Measurements from ENCODE around the gene DPP4. TPM values are rescaled to one million over a fixed set of nuclear protein-coding genes. Genes with fewer than 3 reads are reported as not detected.

Gene DPP4
- total RNA-seq: 22.6 TPM

DNA sequence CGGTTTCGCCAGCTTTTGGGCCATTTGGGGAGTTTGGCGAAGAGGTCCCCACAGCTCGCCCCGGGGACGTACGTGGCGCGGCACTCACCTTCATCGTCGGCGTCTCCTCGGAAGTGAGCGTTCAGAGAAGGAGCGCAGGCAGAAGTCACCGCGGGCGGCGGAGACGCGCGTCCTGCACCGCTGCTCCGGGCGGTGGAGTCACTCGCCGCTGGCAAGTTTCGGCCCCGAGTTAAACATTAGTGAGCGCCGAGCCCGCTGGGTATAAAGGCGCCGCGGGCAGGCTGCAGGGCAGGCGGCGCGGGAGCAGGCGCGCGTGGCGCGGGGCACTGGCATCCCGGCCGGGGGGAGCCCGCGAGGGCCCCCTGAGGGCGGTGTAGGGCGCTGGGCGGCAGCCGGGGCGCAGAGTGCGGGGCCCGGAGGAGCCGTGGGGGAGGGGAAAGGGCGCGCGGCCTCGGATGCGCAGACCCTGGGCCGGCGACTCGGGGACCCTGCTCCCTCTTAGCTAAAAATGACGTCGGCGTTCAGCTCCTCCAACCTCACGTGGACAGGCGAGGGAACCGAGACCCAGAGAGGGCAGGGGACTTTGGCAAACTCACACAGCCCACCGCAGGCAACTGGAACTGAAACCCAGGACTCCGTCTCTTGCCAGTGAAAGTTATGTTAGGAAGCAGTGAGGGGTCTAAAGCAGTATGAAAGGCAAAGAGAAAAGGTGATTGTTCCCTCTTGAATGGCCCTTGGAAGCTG lies at the start of gene DPP4:
Gene DPP4 (minus strand): TSS at position 328 of the 744 bp plus-strand sequence. CDS start 234 bp downstream, at position 94.
- Histone ChIP-seq H3K4me1 (ENCODE audit: insufficient read depth, low read length) (peaks cover 13% of the 10 kb centered on the region), H3K27me3 (ENCODE audit: insufficient read depth, low read length) (peaks cover 27% of the 10 kb centered on the region), H3K4me3 (ENCODE audit: low read length) (peak within 1 kb of the TSS; percentile 48), H3K9me3 (ENCODE audit: low read depth, low read length) (peaks cover under 1% of the 10 kb centered on the region)

DNA sequence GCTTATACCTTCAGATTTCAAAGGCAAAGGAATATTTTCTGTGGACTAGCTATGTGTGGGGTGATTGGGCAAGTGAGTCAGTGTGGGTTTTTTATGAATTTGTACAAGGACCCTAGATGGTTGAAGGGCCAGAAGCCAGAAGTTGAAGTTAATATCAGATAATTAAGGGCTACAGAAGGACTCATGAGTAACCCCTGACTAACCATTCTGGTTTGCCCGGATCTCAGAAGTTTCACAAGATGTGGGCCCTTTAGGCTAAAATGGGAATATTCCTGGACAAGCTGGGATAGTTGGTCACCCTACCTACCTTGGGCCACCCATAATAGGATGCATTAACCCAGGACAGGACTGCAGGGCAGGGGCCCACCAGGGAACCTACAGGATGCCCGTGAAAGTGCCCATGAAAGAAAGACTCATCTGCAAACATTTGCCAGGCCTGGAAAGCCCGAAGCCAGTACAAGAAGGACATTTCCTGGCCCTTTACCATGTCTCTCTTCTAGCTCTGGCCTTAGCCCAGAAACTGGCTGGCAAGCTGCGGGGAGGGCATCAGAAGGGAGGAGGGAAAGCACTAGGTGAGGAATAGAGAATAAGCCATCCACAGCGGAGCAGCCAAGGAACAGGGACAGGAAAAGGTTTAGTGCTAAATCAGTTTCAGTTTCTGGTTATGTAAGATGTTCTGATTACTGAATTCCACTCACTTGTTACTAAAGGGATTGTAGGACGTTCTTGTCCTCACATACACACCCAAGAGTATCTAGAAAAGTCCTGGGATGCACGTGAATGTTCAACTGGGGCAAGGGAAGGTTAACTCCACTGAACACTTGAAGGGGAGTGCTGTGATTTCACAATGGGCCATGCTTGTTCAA lies 44.4 kb upstream of the DPP4 start:
- peaks cover 11% of the 10 kb centered on the region for H3K4me1 ChIP-seq (ENCODE audit: insufficient read depth, low read length)
- no peaks in the 10 kb centered on the region for H3K27me3 ChIP-seq (ENCODE audit: insufficient read depth, low read length)
- no peaks in the 10 kb centered on the region for H3K9me3 ChIP-seq (ENCODE audit: low read depth, low read length)
- H3K4me3 ChIP-seq (ENCODE audit: low read length): no peak overlapping the region

DNA sequence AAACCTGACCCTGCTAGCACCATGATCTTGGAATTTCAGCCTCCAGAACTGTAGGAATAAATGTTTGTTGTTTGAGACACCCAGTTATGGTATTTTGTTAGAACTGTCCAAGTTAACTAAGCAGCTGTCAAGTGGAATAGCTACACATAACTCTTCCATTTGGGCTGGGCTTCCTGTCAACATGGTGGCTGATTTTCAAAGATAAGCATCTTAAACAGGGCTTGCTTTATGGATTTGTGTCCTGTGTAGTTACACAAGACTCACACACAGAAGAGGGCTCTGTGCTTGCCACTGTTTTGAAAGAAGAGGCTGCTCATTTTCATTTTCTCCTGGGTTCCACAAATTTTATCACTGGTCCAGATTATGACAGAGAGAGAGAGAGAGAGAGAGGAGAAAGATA lies 42.3 kb upstream of the DPP4 start:
- Histone ChIP-seq H3K4me3 (ENCODE audit: low read length) (no peak overlapping the region), H3K4me1 (ENCODE audit: insufficient read depth, low read length) (peaks cover 23% of the 10 kb centered on the region), H3K9me3 (ENCODE audit: low read depth, low read length) (no peaks in the 10 kb centered on the region), H3K27me3 (ENCODE audit: insufficient read depth, low read length) (no peaks in the 10 kb centered on the region)

DNA sequence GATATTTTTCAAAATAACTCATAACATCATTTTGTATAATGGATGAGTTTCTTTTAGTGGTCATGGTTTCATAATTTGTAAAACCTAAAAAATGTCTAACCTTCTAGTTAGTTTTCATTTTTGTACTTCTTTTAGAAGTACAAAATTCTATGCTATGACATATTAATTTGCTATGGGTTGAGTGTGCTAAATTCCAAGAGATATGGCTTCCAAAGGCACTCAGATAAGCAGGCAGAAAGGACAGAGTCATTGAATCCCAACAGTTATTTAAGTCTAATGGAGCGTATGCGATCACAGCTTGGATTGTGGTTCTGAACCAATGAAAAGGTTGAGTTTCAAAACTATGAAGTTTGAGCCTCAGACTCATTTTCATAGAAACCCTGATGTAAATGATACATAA lies 41.1 kb upstream of the DPP4 start:
- H3K4me1 ChIP-seq (ENCODE audit: insufficient read depth, low read length): peaks cover 23% of the 10 kb centered on the region
- H3K27me3 ChIP-seq (ENCODE audit: insufficient read depth, low read length): no peaks in the 10 kb centered on the region
- no peak overlapping the region for H3K4me3 ChIP-seq (ENCODE audit: low read length)
- H3K9me3 ChIP-seq (ENCODE audit: low read depth, low read length): no peaks in the 10 kb centered on the region

DNA sequence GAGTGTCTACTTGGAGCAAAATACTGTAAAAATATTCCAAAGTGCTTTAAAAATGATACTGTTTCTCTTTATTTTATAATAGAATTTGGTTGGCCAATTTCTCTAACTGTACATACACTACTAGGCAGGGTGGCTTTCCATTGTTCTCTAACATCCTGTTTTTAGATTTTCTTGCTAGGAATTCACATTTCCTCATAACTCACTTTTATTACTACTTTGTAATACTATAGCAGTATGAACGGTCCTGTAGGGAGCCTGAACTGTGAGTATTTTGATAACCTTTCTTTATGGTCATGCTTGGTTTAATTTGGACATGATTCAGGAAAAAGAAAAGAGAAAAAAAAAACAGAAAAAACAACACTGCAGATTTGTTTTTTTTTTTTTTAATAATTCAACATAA lies 40.3 kb upstream of the DPP4 start:
- Histone ChIP-seq H3K4me1 (ENCODE audit: insufficient read depth, low read length) (peaks cover 23% of the 10 kb centered on the region), H3K27me3 (ENCODE audit: insufficient read depth, low read length) (no peaks in the 10 kb centered on the region), H3K4me3 (ENCODE audit: low read length) (no peak overlapping the region), H3K9me3 (ENCODE audit: low read depth, low read length) (no peaks in the 10 kb centered on the region)

DNA sequence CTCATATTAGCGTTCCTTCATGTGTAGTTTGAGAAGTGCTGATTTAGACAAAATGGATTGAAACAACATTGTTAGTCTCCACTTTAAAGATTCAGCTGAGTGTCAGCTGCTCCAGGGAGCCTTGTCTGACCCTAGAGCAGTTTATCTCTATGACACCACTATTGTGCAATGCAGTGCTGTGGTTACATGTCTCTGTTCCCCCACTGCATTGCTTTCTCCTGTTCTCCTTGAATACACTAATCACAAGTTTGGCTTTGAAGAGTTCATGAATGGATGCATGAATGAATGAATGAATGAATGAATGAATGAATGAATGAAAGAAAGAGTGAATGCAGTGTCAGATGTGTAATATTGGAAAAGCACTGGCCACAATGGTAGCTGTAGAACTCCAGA lies 39.8 kb upstream of the DPP4 start:
- H3K4me1 ChIP-seq (ENCODE audit: insufficient read depth, low read length): peaks cover 21% of the 10 kb centered on the region
- no peak overlapping the region for H3K4me3 ChIP-seq (ENCODE audit: low read length)
- H3K9me3 ChIP-seq (ENCODE audit: low read depth, low read length): no peaks in the 10 kb centered on the region
- H3K27me3 ChIP-seq (ENCODE audit: insufficient read depth, low read length): no peaks in the 10 kb centered on the region

DNA sequence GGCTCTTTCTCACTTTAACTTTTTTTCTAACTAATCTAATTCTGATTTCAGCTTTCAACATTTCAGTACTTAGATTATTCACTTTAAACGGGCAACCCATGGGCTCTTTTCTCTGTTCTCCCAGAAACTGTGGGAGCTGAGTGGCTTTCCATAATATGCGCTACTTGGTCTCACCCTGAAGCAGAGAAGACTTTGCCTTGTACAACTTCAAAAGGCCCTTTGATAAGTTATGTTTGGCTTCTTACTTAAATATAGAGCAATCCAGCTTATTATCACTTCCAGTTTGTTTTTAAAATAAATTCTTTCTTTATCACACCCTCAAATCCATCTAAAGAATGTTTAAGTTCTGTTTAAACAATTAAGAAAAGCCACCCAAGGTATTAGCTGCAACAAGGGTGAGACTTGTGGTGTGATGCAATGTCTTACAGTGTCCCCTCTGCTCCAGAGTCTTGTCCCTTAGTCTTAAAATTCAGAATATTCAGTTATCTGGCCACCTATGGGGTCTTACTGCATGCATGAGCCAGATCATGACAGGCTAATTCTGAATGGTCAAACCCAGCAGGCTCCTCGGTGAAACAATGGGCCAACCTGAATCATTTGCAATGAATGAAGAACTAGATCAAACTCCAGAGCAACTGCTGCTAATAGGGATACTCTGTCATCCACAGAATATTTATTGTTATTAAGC lies 39.2 kb upstream of the DPP4 start:
- Histone ChIP-seq H3K4me3 (ENCODE audit: low read length) (no peak overlapping the region), H3K27me3 (ENCODE audit: insufficient read depth, low read length) (no peaks in the 10 kb centered on the region), H3K9me3 (ENCODE audit: low read depth, low read length) (no peaks in the 10 kb centered on the region), H3K4me1 (ENCODE audit: insufficient read depth, low read length) (peaks cover 19% of the 10 kb centered on the region)

DNA sequence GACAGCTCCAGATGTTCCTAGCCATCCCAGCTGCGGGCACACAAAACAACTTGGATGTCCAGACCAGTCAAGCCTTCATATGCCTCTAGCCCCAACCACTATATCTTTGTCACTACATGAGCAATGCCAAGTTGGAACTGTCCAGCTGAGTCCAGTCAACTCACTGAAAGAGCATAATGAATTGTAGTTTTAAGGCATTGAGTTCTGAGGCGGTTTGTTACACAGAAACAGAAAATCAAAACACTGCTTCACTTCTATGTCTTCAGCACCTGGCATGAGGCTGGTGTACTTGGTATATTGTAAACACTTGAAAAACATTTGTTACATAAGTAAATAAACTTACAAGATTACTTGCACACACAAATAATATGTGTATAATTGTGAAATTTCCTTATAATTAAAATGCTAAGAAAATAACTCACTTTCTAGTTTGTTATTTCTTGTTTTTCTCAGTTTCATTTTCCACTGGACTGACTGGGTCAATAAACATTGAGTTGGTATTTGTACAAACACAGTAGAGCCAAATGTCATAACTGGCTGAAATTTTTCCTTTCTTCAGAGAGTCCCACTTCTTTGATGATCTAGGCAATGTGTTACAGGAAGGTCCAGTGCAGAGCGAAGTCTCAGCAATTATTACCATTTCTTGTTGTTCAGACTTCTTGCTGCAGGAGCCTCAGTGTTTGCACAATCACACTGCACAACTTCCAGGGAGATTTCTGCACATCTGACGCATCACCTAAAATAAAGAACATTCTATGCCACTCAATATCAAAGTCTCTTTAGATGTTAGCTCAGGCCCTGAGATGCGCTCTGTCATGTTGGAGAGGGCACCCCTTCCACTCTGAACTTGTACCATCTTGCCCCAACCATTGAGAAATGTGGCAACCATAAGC lies 38.2 kb upstream of the DPP4 start:
- Histone ChIP-seq H3K4me1 (ENCODE audit: insufficient read depth, low read length) (peaks cover 19% of the 10 kb centered on the region), H3K27me3 (ENCODE audit: insufficient read depth, low read length) (no peaks in the 10 kb centered on the region), H3K4me3 (ENCODE audit: low read length) (no peak overlapping the region), H3K9me3 (ENCODE audit: low read depth, low read length) (no peaks in the 10 kb centered on the region)

DNA sequence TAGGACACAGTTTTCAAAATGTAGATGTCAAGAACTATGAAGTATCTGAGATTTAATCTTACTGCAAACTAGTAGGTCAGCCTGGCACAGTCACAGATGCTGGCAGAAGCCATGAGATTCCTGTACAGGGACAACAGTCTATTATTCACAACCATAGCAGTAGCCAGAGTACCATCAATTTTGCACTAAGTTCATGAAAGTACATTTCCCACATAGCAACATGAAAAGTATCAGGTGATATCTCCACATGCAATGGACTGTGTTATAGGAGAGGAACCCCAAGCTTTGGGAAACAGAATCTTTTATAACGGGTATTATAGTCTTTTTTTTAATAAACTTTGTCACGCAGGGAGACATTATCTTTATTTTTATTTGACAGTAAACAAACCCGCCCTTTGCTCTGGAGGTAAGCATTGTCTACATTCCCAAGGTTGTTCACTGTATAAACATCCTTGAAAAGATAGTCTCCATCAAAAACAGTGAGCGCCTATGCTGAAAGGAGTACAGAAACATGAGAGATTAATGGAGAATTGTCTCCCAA lies 33.4 kb upstream of the DPP4 start:
- Histone ChIP-seq H3K9me3 (ENCODE audit: low read depth, low read length) (no peaks in the 10 kb centered on the region), H3K27me3 (ENCODE audit: insufficient read depth, low read length) (no peaks in the 10 kb centered on the region), H3K4me3 (ENCODE audit: low read length) (no peak overlapping the region), H3K4me1 (ENCODE audit: insufficient read depth, low read length) (peaks cover 3% of the 10 kb centered on the region)

DNA sequence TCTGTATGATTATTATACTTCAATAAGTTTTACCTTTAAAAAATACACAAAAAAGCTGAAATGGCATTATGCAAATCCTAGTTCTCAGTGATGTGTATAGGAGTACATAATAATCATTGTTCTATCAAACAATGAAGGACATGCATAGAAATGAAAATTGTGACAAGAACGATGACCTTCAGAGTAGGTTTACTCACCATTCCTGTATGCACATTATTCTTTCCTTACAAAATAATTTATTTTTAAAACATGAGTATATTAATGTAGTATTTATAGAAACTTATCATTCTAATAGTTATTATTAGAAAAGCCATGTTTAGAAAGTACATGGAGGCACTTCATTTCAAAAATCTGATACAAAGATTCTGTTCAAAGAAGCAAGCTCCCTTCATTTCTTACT lies 32.7 kb upstream of the DPP4 start:
- no peaks in the 10 kb centered on the region for H3K9me3 ChIP-seq (ENCODE audit: low read depth, low read length)
- H3K27me3 ChIP-seq (ENCODE audit: insufficient read depth, low read length): no peaks in the 10 kb centered on the region
- H3K4me1 ChIP-seq (ENCODE audit: insufficient read depth, low read length): no peaks in the 10 kb centered on the region
- H3K4me3 ChIP-seq (ENCODE audit: low read length): no peak overlapping the region

DNA sequence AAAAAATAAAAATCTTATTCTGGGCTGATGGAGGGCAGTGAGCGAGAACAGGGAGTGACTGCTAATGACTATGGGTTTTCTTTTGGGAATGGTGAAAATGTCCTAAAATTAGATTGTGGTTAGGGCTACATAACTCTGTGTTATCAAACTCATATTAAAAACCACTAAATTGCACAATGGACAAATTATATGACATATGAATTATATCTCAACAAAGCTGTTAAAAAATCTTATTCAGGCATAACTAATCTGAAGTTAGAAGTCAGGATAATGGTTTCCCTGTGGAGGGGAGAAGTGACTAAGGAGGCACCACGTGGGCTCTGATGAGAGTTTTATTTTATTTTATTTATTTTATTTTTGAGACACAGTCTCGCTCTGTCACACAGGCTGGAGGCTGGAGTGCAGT lies 32.1 kb upstream of the DPP4 start:
- H3K27me3 ChIP-seq (ENCODE audit: insufficient read depth, low read length): no peaks in the 10 kb centered on the region
- H3K9me3 ChIP-seq (ENCODE audit: low read depth, low read length): no peaks in the 10 kb centered on the region
- no peaks in the 10 kb centered on the region for H3K4me1 ChIP-seq (ENCODE audit: insufficient read depth, low read length)
- H3K4me3 ChIP-seq (ENCODE audit: low read length): no peak overlapping the region

DNA sequence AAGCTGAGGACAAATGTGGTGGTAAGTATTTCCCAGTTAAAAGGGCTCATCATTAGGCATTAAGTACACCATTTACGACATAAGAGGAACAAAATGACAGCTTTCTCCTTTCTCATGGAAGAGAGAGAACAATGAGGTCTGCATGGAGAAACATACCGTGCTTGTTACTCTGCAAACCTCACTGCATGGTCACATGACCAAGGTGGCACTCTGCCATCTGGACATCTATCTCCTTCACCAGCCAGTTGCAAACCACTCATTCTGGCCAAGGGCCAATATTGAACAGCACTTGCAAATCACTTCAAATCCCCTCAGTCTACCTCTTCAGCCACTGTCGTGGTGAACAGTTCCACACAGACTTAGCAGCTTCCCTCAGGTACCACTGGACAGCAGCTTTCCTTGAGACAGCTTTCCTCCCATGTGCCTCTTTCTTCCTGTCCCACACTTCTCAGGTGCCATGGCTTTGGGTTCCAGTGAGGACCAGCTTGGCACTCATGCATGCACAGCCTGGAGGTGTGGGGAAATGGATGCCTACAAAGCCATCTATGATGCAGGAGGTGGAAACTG lies 29.5 kb upstream of the DPP4 start:
- H3K9me3 ChIP-seq (ENCODE audit: low read depth, low read length): no peaks in the 10 kb centered on the region
- no peaks in the 10 kb centered on the region for H3K27me3 ChIP-seq (ENCODE audit: insufficient read depth, low read length)
- H3K4me3 ChIP-seq (ENCODE audit: low read length): no peak overlapping the region
- H3K4me1 ChIP-seq (ENCODE audit: insufficient read depth, low read length): no peaks in the 10 kb centered on the region

DNA sequence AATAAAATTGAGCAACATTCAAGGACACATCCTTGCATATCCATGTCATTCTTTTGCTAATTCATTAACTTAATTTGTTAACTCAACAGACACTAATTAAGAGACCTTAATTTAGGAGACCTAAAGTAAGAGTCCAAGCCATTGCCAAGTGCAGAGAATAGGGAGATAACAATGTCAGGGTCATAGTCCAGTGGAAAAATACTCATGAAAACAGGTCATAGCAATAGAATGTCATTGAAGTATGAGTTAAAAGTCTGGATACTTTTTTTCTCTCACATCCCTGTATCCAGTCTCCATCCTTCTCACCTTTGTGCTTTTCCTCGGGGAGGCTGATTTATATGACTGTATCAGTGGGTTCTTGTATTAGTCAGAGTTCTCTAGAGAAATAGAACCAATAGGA lies 26.6 kb upstream of the DPP4 start:
- no peaks in the 10 kb centered on the region for H3K27me3 ChIP-seq (ENCODE audit: insufficient read depth, low read length)
- H3K9me3 ChIP-seq (ENCODE audit: low read depth, low read length): no peaks in the 10 kb centered on the region
- H3K4me3 ChIP-seq (ENCODE audit: low read length): no peak overlapping the region
- no peaks in the 10 kb centered on the region for H3K4me1 ChIP-seq (ENCODE audit: insufficient read depth, low read length)

DNA sequence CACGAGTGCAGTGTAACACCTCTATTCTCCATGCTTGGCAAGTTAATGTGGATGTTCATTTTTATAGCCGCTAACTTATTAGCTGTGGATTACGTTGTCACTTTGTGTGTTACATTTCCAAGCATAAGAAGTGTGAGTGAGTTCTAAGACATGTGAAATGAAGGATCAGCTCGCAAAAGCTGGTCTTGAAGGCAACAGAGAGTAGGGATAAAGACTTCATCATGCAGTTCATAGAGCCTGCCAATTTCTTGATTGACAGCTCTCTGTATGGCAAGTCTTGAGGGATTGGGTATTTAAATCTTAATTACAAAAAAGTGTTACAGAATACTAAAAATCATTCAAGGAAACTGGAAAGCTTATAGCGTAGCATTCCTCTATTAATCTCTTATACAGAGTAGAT lies 25.8 kb upstream of the DPP4 start:
- Histone ChIP-seq H3K27me3 (ENCODE audit: insufficient read depth, low read length) (no peaks in the 10 kb centered on the region), H3K4me3 (ENCODE audit: low read length) (no peak overlapping the region), H3K9me3 (ENCODE audit: low read depth, low read length) (no peaks in the 10 kb centered on the region), H3K4me1 (ENCODE audit: insufficient read depth, low read length) (no peaks in the 10 kb centered on the region)

Data from mononuclear cell (primary cell).